ENCODE results near the gene RYR1.
"Not testable (repeated sequence)": the region's sequence is repeated elsewhere in the genome, so short reads cannot be mapped to it uniquely, and the experiment has no call there.

The RYR1 gene

GRCh38 chr19:38506723-38507550, 73.4 kb downstream of the RYR1 start:
- no peak for DNase-seq (ENCODE audit: low read depth)
- TF ChIP-seq CTCF (IDR thresholded peaks at IDR 0.05; ENCODE audit: low read depth, low read length, missing control alignments): no peak
- no peak overlapping the region for H3K4me3 ChIP-seq (ENCODE audit: low read depth, low read length)

- TF ChIP-seq CTCF (IDR thresholded peaks at IDR 0.05; ENCODE audit: low read depth, low read length, missing control alignments): no peak
- no peak for DNase-seq (ENCODE audit: low read depth)
Observed at GRCh38 chr19:38507551-38508127, 74.1 kb downstream of the RYR1 start.

DNA sequence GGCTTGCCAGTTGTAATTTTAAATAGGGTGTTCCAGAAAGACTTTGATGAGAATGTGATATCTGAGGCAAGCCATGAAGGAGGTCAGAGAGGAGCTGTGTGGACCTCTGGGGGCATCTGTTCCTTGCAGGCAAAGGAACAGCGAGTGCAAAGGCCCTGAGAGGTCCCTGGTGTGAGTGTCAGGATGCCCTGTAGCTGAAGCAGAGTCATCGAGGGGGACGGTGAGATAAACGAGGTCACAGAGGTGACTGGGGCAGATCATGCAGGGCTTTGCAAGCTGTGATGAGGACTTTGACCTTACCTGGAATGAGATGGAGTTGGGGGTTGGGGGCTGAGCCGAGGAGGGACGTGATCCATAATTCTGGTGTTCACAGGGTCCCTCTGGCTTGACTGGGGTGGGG, 75.0 kb downstream of the RYR1 start:
- H3K4me3 ChIP-seq (ENCODE audit: low read depth, low read length): no peak overlapping the region
- DNase-seq (ENCODE audit: low read depth): no peak
- no peak for TF ChIP-seq CTCF (IDR thresholded peaks at IDR 0.05; ENCODE audit: low read depth, low read length, missing control alignments)

More at GRCh38 chr19:38507551-38508127, 74.1 kb downstream of the RYR1 start:
- H3K4me3 ChIP-seq (ENCODE audit: low read depth, low read length): no peak overlapping the region

GRCh38 chr19:38509027-38509426, 75.5 kb downstream of the RYR1 start:
- H3K4me3 ChIP-seq (ENCODE audit: low read depth, low read length): no peak overlapping the region
- TF ChIP-seq CTCF (IDR thresholded peaks at IDR 0.05; ENCODE audit: low read depth, low read length, missing control alignments): no peak
- DNase-seq (ENCODE audit: low read depth): no peak

GRCh38 chr19:38511074-38511708, 77.7 kb downstream of the RYR1 start:
- H3K4me3 ChIP-seq (ENCODE audit: low read depth, low read length): no peak overlapping the region
- no peak for DNase-seq (ENCODE audit: low read depth)
- TF ChIP-seq CTCF (IDR thresholded peaks at IDR 0.05; ENCODE audit: low read depth, low read length, missing control alignments): no peak

DNA sequence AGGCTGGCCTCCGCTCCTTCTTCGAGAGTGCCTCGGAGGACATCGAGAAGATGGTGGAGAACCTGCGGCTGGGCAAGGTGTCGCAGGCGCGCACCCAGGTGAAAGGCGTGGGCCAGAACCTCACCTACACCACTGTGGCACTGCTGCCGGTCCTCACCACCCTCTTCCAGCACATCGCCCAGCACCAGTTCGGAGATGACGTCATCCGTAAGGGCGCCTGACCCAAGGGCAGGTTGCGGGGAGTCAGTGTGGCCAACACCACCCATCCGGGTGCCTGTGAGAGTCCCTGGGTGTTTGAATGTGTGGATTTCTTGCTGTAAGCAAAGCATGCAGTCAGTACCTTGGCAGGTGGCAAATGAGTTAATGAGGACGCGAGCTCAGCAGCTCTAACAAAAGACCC, 78.8 kb downstream of the RYR1 start:
- TF ChIP-seq CTCF (IDR thresholded peaks at IDR 0.05; ENCODE audit: low read depth, low read length, missing control alignments): no peak
- DNase-seq (ENCODE audit: low read depth): no peak
- H3K4me3 ChIP-seq (ENCODE audit: low read depth, low read length): no peak overlapping the region

- not testable (repeated sequence) for H3K4me3 ChIP-seq (ENCODE audit: low read depth, low read length); DNase-seq (ENCODE audit: low read depth)
Observed at GRCh38 chr19:38513156-38513555, 79.7 kb downstream of the RYR1 start.

All from GM12864 (cell line).